Skeletal muscle satellite cell (primary cell): ENCODE data around the gene SLC29A3.

Experiments
- H3K27me3 ChIP-seq: 2 replicates; pipeline ENCODE4 v1.7.0; 2013; ENCODE audit warnings: low read length; ENCODE audit not compliant: control insufficient read depth, insufficient read depth
- H3K36me3 ChIP-seq: 2 replicates; pipeline ENCODE4 v1.7.0; 2013; ENCODE audit warnings: mild to moderate bottlenecking, control low read depth, low read length; ENCODE audit not compliant: insufficient read depth
- H3K4me1 ChIP-seq: 2 replicates; pipeline ENCODE4 v1.7.0; 2013; ENCODE audit warnings: low read length; ENCODE audit not compliant: control insufficient read depth, insufficient read depth
- H3K4me2 ChIP-seq: 2 replicates; pipeline ENCODE4 v1.7.0; 2013; ENCODE audit warnings: mild to moderate bottlenecking, low read length
- H3K4me3 ChIP-seq: 2 replicates; pipeline ENCODE4 v1.7.0; 2013; ENCODE audit warnings: low read length
- H3K9ac ChIP-seq: 2 replicates; pipeline ENCODE4 v1.7.0; 2013; ENCODE audit warnings: mild to moderate bottlenecking, low read depth, low read length, moderate library complexity
- H3K9me3 ChIP-seq: replicated peaks from 2 replicates; pipeline ENCODE4 v1.7.0; 2013; ENCODE audit warnings: mild to moderate bottlenecking, control low read depth, low read length

The SLC29A3 gene

DNA sequence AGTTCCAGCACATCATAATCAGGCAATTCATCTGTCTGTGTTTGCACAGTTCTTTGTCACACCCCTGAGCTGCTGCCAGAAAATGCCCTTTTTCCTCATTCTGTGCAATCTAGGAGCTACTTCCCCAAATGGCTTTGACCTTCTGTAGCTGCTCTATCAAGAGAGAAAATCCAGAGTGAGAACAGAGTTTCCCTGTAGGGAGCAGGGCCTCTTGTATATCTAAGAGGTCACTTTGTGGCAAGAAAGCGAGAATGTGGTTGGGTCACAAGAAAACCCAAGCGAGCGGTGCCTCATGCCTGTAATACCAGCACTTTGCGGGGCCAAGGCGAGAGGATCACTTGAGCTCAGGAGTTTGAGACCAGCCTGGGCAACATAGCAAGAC lies 24.3 kb downstream of the SLC29A3 start:
- Histone ChIP-seq H3K36me3 (no peaks in the 10 kb centered on the region), H3K27me3 (peaks cover 3% of the 10 kb centered on the region), H3K4me1 (no peaks in the 10 kb centered on the region), H3K4me3 (no peak overlapping the region), H3K9me3 (no peaks in the 10 kb centered on the region), H3K4me2 (no peak overlapping the region), H3K9ac (no peak overlapping the region)

DNA sequence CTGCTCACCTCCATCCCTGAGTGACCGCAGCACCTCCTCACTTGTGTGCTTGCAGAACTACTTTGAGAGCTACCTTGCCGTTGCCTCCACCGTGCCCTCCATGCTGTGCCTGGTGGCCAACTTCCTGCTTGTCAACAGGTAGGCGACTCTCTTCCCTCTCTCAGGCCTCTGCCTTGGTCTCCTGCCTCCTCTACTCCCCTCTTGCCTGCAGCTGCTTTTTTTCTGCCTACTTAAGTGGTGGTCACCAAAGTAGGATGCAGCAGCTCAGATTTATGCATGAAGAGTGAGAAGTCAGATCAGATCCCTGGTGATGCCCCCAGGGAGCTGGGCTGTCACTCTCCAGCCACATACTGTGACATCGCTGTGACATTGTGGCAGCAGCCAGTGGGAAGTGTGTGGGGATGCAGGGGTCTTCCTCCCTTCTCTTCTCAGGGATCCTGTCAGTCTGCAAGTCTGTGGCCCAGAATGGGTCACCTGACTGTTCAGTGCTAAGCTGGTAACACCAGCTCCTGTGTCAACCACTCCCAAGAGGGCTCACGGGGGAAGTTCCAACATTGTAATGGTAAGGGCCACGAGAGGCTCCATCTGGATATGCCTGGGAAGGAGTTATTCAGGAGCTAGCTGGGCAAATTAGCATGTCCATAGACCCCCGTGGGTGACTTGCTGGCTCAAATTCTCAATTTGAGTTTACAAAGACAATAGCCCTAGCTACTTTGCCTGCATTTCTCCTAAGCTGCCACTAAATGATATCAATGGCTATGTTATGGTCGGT lies 25.3 kb downstream of the SLC29A3 start:
- Histone ChIP-seq H3K4me2 (no peak overlapping the region), H3K4me1 (peaks cover 3% of the 10 kb centered on the region), H3K27me3 (peaks cover 3% of the 10 kb centered on the region), H3K9ac (no peak overlapping the region), H3K4me3 (no peak overlapping the region), H3K36me3 (no peaks in the 10 kb centered on the region), H3K9me3 (no peaks in the 10 kb centered on the region)

DNA sequence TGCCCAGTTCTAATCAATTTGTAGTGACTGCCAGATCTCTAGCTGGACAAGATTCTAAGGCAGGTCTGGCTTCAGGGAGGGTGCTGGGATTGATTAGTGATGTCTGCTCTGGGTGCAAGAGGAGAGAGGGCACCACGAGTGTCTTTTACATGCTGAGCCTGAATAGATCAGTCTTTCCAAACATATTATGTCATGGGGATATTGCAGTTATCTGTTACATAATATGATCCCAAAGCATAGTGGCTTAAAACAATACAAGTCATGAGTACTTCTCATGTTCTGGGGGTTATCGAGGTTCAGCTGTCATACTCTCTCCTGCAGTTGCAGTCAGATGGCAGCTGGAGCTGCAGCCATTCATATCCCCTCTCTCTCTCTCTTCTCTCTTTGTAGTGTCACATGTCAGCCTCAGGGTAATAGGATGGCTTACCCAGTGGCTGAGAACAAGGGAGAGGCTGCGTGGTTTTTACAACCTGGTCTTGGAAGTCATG lies 26.0 kb downstream of the SLC29A3 start:
- Histone ChIP-seq H3K4me2 (no peak overlapping the region), H3K4me1 (peaks cover 4% of the 10 kb centered on the region), H3K9ac (no peak overlapping the region), H3K4me3 (no peak overlapping the region), H3K9me3 (no peaks in the 10 kb centered on the region), H3K27me3 (peaks cover 3% of the 10 kb centered on the region), H3K36me3 (no peaks in the 10 kb centered on the region)

DNA sequence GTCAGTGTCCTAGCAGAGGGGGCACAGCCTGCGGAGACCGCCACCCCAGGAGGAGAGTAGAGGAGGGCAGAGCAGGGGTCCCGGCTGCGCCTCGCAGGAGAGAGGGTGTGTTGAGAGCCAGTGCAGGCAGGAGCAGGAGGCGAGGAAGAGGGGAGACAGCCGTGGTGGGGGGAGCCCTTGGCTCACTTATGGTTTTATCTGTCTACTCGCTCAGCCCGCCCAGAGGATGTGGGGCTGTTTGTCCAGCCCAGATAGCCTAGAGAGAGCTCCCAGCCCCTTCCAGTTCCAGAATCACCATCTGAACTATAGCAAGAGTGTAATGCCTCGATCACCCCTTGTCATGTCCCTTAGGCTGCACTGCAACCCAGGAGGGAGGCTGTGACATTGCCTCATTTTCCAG lies 26.6 kb downstream of the SLC29A3 start:
- no peak overlapping the region for H3K4me3 ChIP-seq
- peaks cover 3% of the 10 kb centered on the region for H3K27me3 ChIP-seq
- no peak overlapping the region for H3K4me2 ChIP-seq
- no peaks in the 10 kb centered on the region for H3K9me3 ChIP-seq
- H3K36me3 ChIP-seq = no peaks in the 10 kb centered on the region
- peaks cover 4% of the 10 kb centered on the region for H3K4me1 ChIP-seq
- H3K9ac ChIP-seq = no peak overlapping the region

DNA sequence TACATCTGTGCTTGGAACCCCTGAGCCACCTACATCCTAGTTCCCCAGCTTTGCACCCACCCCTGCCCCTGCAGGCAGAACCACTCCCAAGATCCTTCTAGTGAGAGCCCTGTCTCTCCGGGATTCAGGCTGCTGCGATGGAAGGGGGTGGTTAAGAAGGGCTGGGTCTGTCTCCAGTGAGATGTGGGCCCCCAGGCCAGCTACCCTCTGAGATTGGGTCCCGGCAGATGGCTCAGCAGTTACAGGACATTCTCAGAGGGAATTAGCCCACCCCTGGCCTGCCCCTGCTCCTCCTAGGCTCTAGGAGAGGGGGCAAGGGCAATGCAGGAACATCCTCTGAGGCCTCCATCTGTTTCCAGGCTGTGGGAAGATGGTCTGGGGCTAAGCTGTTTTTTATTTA lies 27.7 kb downstream of the SLC29A3 start:
- Histone ChIP-seq H3K9me3 (no peaks in the 10 kb centered on the region), H3K4me1 (peaks cover 4% of the 10 kb centered on the region), H3K4me3 (no peak overlapping the region), H3K36me3 (no peaks in the 10 kb centered on the region), H3K9ac (no peak overlapping the region), H3K27me3 (peaks cover 6% of the 10 kb centered on the region), H3K4me2 (no peak overlapping the region)

DNA sequence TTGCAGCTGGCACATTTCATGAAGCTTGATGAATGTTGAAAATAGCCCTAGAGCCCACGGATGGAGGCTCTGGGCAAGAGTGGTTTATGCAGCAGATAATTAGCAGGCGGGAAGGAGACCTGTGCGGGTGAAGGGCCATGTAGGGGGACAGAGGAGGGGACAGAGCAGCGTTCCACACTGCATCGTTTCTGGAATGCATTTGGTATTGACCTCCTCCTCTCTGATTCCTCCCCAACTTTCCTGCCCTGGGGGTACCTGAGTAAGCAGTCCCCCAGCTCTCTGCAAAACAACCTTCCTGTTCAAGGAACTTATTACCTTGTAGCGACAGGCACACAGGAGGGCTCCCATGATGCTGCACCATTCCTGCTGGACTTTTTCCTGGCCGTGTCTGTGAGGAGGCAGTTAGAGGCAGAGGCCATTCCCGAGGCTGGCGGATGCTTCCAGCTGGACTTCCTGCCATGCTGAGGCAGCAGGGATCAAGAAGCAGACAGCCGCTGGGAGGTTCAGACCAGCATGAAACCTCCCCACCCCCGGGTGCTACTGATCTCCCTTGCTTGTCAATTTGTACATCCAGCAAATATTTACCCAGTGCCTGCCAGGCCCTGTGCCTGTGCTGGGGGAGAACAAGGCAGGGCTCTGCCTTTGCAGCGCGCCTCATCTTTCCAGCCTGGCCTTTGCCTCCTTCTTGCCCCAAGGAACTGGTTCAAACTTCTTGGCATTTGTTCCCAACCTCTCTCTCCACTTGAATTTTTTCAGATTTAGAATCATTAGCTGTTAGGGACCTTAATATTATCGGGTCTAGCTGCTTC lies 28.7 kb downstream of the SLC29A3 start:
- Histone ChIP-seq H3K36me3 (no peaks in the 10 kb centered on the region), H3K9me3 (no peaks in the 10 kb centered on the region), H3K4me3 (no peak overlapping the region), H3K27me3 (peaks cover 7% of the 10 kb centered on the region), H3K4me1 (peaks cover 4% of the 10 kb centered on the region), H3K4me2 (no peak overlapping the region), H3K9ac (no peak overlapping the region)

DNA sequence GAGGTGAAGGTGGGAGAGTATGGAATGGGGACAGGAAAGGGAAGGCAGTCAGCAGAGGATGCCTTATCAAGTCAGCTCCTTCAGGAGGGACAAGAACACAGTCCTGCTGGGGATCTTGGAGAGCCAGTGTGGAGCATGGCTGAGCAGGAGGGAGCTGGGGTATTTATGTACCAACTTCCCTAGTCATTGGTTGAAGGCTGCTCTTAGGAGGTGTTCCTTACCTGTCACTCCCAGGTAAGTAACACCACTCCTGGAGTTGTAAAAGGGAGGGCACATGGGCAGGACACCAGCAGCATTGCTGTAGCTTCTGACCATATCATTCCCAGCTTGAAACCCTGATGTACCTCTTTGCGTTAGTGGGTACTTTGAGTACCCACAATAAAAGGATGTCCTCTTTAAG lies 29.8 kb downstream of the SLC29A3 start:
- H3K9ac ChIP-seq = no peak overlapping the region
- no peak overlapping the region for H3K4me2 ChIP-seq
- H3K27me3 ChIP-seq = peaks cover 7% of the 10 kb centered on the region
- H3K4me1 ChIP-seq = peaks cover 4% of the 10 kb centered on the region
- no peak overlapping the region for H3K4me3 ChIP-seq
- H3K9me3 ChIP-seq = no peaks in the 10 kb centered on the region
- no peaks in the 10 kb centered on the region for H3K36me3 ChIP-seq

DNA sequence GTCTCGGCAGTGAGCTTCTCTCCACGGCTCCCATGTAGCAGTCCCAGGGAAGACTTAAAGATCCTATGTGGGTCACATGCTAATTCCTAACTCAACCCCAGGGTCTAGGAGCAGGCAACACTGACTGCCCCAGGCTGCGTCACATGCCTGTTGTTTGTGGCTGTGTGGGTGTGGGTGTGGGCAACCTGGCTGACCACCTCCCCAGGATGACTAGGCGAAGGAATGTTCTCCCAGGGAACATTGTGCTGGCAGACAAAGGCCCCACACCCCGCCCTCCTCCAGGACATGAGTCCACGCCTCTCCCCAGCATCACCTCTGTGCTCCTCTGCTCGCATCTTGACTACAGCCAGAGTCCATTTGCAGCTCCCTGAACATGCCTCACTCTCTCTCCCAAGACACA lies 30.3 kb downstream of the SLC29A3 start:
- Histone ChIP-seq H3K4me1 (peaks cover 4% of the 10 kb centered on the region), H3K4me2 (no peak overlapping the region), H3K9ac (no peak overlapping the region), H3K27me3 (peaks cover 7% of the 10 kb centered on the region), H3K36me3 (no peaks in the 10 kb centered on the region), H3K9me3 (no peaks in the 10 kb centered on the region), H3K4me3 (no peak overlapping the region)

DNA sequence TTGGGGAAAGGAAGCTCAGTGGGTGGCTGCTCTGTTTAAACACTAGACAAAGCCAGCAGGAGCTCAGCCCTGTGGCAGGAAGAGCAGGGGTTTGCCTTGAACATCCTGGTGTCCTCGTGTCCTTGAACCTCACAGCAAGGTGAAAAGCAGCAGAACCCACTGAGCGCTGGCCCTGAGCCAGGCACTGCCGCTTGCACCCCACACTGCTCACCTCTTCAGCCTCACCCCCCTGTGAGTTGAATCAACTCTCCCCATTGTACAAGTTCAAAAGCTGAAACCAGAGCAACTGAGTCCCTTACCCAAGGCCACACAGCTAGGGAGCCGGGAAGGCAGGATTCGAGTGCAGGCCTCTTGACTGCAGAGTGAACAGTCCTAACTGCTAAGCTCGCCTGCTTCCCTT lies 32.0 kb downstream of the SLC29A3 start:
- Histone ChIP-seq H3K9me3 (no peaks in the 10 kb centered on the region), H3K4me1 (peaks cover 11% of the 10 kb centered on the region), H3K36me3 (no peaks in the 10 kb centered on the region), H3K27me3 (peaks cover 7% of the 10 kb centered on the region), H3K4me3 (no peak overlapping the region), H3K9ac (no peak overlapping the region), H3K4me2 (no peak overlapping the region)

DNA sequence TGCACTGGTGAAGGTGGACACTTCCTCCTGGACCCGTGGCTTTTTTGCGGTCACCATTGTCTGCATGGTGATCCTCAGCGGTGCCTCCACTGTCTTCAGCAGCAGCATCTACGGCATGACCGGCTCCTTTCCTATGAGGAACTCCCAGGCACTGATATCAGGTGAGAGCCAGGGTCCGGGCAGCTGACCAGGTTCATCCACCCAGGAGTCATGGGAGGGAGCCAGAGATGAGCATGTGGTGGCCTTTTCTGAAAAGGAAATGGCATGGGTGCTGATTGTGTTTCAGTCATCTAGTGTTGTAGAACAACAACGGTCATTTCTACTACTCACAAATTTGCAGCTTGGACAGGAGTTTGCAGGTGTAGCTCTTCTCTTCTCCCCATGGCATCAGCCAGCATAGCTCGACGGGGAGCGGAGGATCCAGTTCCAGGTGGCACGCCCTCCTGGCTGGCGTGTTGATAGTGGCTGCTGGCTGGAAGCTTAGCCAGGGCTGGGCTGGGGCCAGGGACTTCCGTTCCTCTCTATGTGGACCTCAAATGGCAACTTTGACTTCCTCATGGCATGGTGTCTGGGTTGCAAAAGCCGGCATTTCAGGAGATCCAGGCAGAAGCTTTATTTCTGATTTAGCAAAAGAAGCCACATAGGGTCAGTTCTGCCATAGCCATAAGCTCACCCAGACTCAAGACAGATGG lies 32.7 kb downstream of the SLC29A3 start:
- Histone ChIP-seq H3K27me3 (peaks cover 7% of the 10 kb centered on the region), H3K9me3 (no peaks in the 10 kb centered on the region), H3K9ac (no peak overlapping the region), H3K4me1 (peaks cover 11% of the 10 kb centered on the region), H3K36me3 (no peaks in the 10 kb centered on the region), H3K4me2 (no peak overlapping the region), H3K4me3 (no peak overlapping the region)

DNA sequence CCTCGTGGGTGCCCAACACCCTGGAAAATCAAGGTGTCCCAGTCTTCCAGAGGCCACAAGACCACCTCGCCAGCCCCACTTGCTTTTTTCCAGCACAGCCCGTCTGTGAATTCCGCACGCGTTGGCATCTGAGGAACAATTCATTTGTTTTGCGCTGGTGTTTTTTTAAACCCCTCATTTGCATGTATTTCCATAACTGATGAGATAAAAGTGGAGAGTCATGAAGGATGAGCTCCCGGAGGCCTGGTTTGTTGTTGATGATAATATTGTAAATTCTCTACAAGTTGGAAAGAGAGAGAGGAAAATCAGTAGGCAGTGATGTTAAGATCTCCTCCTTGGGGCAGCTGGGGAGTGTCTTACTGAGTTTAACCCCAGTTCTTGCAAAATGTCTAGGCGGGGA lies 34.6 kb downstream of the SLC29A3 start:
- Histone ChIP-seq H3K36me3 (no peaks in the 10 kb centered on the region), H3K9me3 (no peaks in the 10 kb centered on the region), H3K9ac (no peak overlapping the region), H3K4me1 (peaks cover 11% of the 10 kb centered on the region), H3K4me3 (no peak overlapping the region), H3K4me2 (no peak overlapping the region), H3K27me3 (peaks cover 4% of the 10 kb centered on the region)
